Adrenal gland (tissue), 12 donors: ENCODE measurements around the gene CYP24A1. TPM values are rescaled to one million over a fixed set of nuclear protein-coding genes. Genes with fewer than 3 reads are reported as not detected.

Experiments used
- DNase-seq, 7 donors: peaks; one replicate each; pipeline ENCODE4 v3.0.0-alpha.2; 2019 to 2020
- H3K27ac ChIP-seq, 5 donors: fragments of 200-600 bp; sonication (generic) in 4 of 5; 1 replicate in 3 of 5; 2 replicates in 2 of 5; pipeline versions ENCODE4 v1.5.1 to v1.8.0; 2016 to 2020; ENCODE audit warnings: mild to moderate bottlenecking in 1 of 5
- H3K27me3 ChIP-seq: fragments of 200-600 bp; 2 replicates; pipeline ENCODE4 v1.8.0; 2021
- H3K36me3 ChIP-seq, 2 donors: fragments of 200-600 bp; replicated peaks in 1 of 2; 1 replicate in 1 of 2; 2 replicates in 1 of 2; pipeline versions ENCODE4 v1.5.1 to v1.8.0; 2018 to 2022
- H3K4me1 ChIP-seq, 2 donors: fragments of 200-600 bp; replicated peaks in 1 of 2; 1 replicate in 1 of 2; 2 replicates in 1 of 2; pipeline versions ENCODE4 v1.5.1 to v1.8.0; 2018 to 2021
- H3K4me3 ChIP-seq, 4 donors: fragments of 200-600 bp; sonication (generic) in 3 of 4; one replicate each; pipeline ENCODE4 v1.5.1; 2016 to 2018
- H3K9me3 ChIP-seq, 3 donors: fragments of 200-600 bp; sonication (generic) in 1 of 3; replicated peaks in 1 of 3; 1 replicate in 2 of 3; 2 replicates in 1 of 3; pipeline versions ENCODE4 v1.5.1 to v1.8.0; 2016 to 2021
- POLR2A ChIP-seq, 2 donors: fragments of 450-650 bp; IDR thresholded peaks; one replicate each; pipeline ENCODE4 v1.6.1; 2017; ENCODE audit warnings: antibody characterized with exemption in 2 of 2, mild to moderate bottlenecking in 2 of 2, moderate library complexity in 1 of 2
- WGBS, 4 donors: extraction: QIAGEN DNeasy Blood & Tissue Kit in 2 of 4; methylation state at CpG; one replicate each; pipeline versions ENCODE4 v1.1.5 to v1.1.7; 2013 to 2017; 5-methylcytosine and 5-hydroxymethylcytosine counted together
- intact Hi-C, 2 donors: fragments of 100-400 bp; cut with DNase I; formaldehyde crosslinking; loops; one replicate each; pipeline versions ENCODE4 v1.14.1 to v1.15.0; 2022 to 2023
- polyA plus RNA-seq, 3 donors: library from polyadenylated mRNA; stranded (reverse); fragments of 200-250 nt in 2 of 3; fragments of 350-450 nt in 1 of 3; fragmentation: Illumina TruSeq in 1 of 3; extraction: RNeasy Lipid Tissue Mini Kit (QIAGEN cat#74804) in 1 of 3; gene quantifications; one replicate each; pipeline ENCODE4 v1.2.3, GENCODE V29; 2013 to 2014
- total RNA-seq, 9 donors: library from RNA; depleted of rRNA in 4 of 9; stranded (reverse); fragments of >200 nt in 4 of 9; fragments of 120-200 nt in 1 of 9; fragmentation: NEBNext Ultra II Directional in 1 of 9; extraction: Animal tissue kit (Norgen Biotek cat#: 25700) in 1 of 9; gene quantifications; one replicate each; pipeline versions ENCODE4 v1.1.0 to v1.2.4, GENCODE V29; 2013 to 2023
- TF ChIP-seq, protein P1 (sequence below), 6 experiments: fragments of 450-650 bp in 4 of 6; fragments of 200-600 bp in 2 of 6; sonication (generic) in 1 of 6; IDR thresholded peaks; 1 replicate in 5 of 6; 2 replicates in 1 of 6; pipeline versions ENCODE4 v1.5.1 to v1.8.0; 2016 to 2021; ENCODE audit warnings: antibody characterized with exemption in 6 of 6, mild to moderate bottlenecking in 2 of 6, moderate library complexity in 1 of 6
- donor health status: healthy with polysubstance abuse.
- donor health status: Bipolar disorder and iron deficiency.
- donor health status: DM: yes; HTN: yes; CAD: no.
- donor health status: DM: no; HTN: no; CAD: no.
- donor health status: DM: no; HTN: no; CAD: no.
- donor health status: DM: yes; HTN: yes; CAD: no.

Gene CYP24A1
- total and polyA plus RNA-seq, 12 donors = 0.09 TPM; not detected in 11

DNA sequence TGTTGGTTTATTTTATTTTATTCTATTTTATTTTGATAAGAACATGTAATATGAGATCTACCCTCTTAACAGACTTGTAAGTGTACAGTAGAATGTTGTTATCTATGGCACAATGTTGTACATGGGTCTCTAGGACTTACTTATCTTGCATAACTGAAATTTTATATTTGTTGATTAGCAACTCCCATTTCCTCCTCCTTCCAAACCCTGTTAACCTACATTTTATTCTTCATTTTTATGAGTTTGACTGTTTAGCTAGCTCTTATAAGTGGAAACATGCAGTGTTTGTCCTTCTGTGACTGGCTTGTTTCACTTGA is 65.5 kb downstream of the CYP24A1 start:
- no peak for TF ChIP-seq POLR2A (IDR thresholded peaks at IDR 0.05)
- TF ChIP-seq, protein P1, sequence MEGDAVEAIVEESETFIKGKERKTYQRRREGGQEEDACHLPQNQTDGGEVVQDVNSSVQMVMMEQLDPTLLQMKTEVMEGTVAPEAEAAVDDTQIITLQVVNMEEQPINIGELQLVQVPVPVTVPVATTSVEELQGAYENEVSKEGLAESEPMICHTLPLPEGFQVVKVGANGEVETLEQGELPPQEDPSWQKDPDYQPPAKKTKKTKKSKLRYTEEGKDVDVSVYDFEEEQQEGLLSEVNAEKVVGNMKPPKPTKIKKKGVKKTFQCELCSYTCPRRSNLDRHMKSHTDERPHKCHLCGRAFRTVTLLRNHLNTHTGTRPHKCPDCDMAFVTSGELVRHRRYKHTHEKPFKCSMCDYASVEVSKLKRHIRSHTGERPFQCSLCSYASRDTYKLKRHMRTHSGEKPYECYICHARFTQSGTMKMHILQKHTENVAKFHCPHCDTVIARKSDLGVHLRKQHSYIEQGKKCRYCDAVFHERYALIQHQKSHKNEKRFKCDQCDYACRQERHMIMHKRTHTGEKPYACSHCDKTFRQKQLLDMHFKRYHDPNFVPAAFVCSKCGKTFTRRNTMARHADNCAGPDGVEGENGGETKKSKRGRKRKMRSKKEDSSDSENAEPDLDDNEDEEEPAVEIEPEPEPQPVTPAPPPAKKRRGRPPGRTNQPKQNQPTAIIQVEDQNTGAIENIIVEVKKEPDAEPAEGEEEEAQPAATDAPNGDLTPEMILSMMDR (IDR thresholded peaks at IDR 0.05) = no peak
- H3K27me3 ChIP-seq = no peaks in the 10 kb centered on the region
- H3K4me3 ChIP-seq = no peak overlapping the region
- H3K36me3 ChIP-seq = no peaks in the 10 kb centered on the region
- H3K4me1 ChIP-seq = no peaks in the 10 kb centered on the region
- no peak for DNase-seq
- H3K9me3 ChIP-seq = no peaks in the 10 kb centered on the region
- intact Hi-C loops = loop anchor here in 1 of 2 donors (10.0 kb wide), 1 partner anchor 537 kb away; no protein-coding TSS in a partner anchor
- no peak overlapping the region for H3K27ac ChIP-seq

DNA sequence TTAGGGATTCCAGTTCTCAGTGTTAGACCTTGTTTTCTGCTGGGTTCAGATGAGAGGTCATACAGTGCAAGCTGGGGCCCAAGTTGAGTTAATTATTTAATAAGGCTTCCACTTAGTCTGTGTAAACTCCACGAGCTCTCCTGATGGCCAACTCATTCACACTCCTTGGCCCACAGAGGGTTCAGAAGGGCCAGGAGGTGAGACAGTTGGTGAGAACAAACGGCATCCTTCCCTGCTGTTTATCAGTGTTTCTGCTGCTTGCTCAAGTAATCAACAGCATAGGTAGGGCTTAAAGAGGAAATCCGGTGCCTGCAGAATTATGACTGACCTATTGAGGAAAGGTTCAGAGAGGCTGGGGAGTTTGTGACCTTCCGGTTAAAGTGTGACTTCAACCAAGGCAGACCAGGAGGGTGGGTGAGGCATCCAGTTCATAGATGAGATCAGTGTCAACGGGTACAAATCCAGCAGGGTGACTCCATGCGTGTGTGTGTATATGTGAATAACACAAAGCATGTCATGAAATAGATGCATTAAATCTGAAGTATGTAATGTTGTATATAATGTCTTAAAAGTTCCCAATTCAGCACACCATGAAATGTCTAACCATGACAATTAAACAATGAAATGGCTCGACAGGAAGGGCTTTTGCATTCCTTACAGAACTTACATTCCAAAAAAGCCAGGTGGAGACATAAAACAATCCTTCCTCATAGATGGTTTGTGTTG is 66.0 kb downstream of the CYP24A1 start:
- WGBS, 4 donors = 61 to 75% (median 68%) methylated on average over 7 of the region's 7 CpGs
- Histone ChIP-seq H3K36me3 (no peaks in the 10 kb centered on the region), H3K4me1 (no peaks in the 10 kb centered on the region), H3K27ac (no peak overlapping the region), H3K9me3 (no peaks in the 10 kb centered on the region), H3K4me3 (no peak overlapping the region), H3K27me3 (no peaks in the 10 kb centered on the region)
- no peak for DNase-seq
- intact Hi-C loops = loop anchor here in 1 of 2 donors (10.0 kb wide), 1 partner anchor 537 kb away; no protein-coding TSS in a partner anchor
- TF ChIP-seq POLR2A (IDR thresholded peaks at IDR 0.05) = no peak
- TF ChIP-seq, protein P1 (IDR thresholded peaks at IDR 0.05) = no peak

DNA sequence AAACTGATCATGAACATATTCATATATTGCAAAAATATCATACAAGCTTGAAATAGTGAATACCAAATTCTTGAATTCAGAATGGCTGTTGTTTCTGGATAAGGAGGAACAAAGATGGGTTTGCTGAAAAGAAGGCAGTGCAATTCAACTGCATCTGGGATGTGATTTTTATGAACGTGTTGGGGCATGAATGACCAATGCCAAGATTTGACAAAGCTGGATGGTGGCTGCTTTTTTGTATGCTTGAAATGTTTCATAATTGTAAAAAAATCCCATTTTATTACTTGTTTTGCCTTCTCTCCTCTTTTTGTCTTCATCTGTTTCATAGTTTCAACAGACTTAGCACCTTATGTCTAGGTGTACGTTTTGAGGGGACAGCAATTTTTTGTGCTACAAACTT is 66.6 kb downstream of the CYP24A1 start:
- no peaks in the 10 kb centered on the region for H3K4me1 ChIP-seq
- 61 to 73% (median 70%) methylated on average over 2 of the region's 2 CpGs for WGBS, 4 donors
- intact Hi-C loops = loop anchor here in 1 of 2 donors (10.0 kb wide), 1 partner anchor 538 kb away; no protein-coding TSS in a partner anchor

DNA sequence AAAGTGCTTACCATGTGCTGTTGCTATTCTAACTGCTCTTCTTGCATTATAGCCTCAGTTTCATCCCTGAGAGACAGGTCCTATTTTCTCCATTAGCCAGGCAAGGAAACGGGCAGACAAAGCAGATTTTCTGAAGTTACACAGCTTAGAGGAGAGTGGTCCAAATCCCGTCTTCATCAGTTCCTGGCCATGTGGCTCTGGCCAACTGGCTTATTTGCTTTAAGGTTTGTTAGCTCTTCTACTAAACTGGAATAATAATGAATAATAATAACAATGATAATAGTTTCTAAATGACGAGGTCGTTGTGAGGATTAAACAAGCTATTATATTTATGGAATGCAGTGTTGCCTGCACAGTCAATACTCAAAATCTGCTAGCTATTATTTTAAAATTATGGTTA is 67.6 kb downstream of the CYP24A1 start:
- Histone ChIP-seq H3K27me3 (no peaks in the 10 kb centered on the region), H3K36me3 (no peaks in the 10 kb centered on the region), H3K4me1 (no peaks in the 10 kb centered on the region), H3K27ac (no peak overlapping the region), H3K4me3 (no peak overlapping the region), H3K9me3 (no peaks in the 10 kb centered on the region)
- intact Hi-C loops = loop anchor here in 1 of 2 donors (10.0 kb wide), 1 partner anchor 539 kb away; no protein-coding TSS in a partner anchor
- WGBS, 4 donors = 42 to 57% (median 53%) methylated on average over 4 of the region's 4 CpGs
- TF ChIP-seq, protein P1 (IDR thresholded peaks at IDR 0.05) = no peak
- no peak for DNase-seq

More for the DNA sequence above, 66.6 kb downstream of the CYP24A1 start:
- H3K36me3 ChIP-seq = no peaks in the 10 kb centered on the region
- H3K4me3 ChIP-seq = no peak overlapping the region
- no peak for TF ChIP-seq POLR2A (IDR thresholded peaks at IDR 0.05)
- TF ChIP-seq, protein P1 (IDR thresholded peaks at IDR 0.05) = no peak
- no peak for DNase-seq
- no peaks in the 10 kb centered on the region for H3K27me3 ChIP-seq
- H3K9me3 ChIP-seq = no peaks in the 10 kb centered on the region
- no peak overlapping the region for H3K27ac ChIP-seq
